Measurements from ENCODE around the gene ALDH5A1.

Gene ALDH5A1

DNA sequence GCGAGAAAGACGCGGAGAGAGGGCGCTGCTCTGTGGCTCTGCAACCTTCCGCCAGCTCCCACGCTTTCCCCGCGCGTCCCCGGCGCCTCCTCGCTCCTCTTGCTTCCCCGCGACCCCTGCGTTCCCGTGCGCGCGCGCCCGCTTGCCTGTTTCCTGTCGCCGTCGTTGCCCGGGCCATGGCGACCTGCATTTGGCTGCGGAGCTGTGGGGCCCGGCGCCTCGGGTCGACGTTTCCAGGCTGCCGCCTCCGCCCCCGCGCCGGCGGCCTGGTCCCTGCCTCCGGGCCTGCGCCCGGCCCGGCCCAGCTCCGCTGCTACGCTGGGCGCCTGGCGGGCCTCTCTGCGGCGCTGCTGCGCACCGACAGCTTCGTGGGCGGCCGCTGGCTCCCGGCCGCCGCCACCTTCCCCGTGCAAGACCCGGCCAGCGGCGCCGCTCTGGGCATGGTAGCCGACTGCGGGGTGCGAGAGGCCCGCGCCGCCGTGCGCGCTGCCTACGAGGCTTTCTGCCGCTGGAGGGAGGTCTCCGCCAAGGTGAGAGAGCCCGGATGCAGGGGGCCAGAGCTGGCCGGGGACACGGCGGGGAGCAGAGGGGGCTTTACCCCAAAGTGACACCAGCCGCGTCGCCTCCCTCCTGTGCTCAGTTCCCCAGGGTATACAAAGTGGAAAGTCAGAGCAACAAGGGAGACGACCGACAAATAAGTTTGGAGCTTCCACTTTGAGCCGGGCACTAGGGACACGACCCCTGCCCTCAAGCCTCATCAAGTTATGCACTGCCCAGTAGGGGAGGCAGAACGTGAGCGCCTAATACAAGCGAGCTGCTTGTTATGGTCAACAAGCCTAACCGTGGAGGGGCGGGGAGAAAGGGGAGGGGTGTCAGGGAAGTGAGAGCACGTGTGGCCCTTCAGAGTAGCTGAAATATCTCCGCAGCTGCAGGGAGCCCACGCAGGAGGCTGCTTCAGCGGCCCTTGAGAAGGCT lies at the start of gene ALDH5A1:
Gene ALDH5A1 (plus strand): TSS at position 149 of the 975 bp plus-strand sequence. CDS start 28 bp downstream, at position 177.
- DNase-seq: peak; percentile 79

DNA sequence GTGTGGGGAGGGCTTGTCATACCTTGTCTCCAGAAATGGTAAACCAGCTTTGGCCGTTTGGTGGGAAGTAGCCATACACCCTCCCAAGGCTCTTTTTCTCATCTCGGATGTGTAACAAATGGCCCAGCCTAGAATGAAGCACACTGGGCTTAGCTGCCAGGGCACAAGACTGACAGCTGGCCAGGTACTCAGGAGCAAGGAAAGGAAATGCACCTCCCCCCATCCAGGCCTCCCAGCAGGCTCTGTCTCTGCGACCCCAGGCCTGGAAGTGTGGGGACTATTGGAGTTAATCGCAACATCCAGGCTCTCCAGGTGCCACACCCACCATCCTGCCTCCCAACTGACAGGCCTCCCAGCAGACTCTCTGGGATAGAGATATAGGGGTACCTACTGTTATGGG lies 49.1 kb upstream of the ALDH5A1 start:
- no peak for DNase-seq

DNA sequence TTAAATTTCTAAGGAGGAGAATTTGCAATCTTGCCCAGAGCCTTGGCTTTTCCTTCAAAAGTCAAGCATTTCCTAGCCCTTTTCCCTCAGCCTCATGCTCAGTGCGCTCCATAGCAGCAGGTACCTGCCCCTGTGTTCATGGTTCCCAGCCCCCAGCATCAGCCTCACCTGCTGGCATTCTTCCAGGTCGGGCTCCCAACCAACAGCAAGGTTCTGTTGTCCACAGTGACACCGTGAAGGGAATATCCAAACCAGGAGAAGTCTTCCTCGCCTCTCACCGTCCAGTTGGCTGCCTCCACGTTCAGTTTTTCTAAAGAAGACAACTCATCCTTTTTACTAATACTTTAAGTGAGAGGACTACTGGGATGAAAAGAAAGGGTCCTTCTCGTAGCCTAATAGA lies 48.1 kb upstream of the ALDH5A1 start:
- DNase-seq: no peak

DNA sequence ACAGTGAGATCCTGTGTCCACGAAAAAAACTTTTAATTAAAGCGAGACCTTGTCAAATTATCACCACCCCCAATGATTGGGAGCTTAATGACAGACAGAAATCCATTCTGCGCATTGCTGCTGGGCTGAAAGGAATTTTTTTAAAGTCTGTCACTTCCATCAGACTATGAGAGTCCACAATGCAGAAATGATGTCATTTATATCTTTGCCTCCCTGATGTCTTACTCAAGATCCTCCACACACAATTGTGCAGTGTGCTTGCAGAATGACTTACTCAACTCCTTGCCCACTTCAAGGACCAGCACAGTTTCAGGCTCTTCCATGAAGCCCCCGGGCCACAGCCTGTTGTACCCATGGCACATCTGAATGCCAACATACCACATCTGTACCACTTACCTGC lies 46.4 kb upstream of the ALDH5A1 start:
- no peak for DNase-seq

DNA sequence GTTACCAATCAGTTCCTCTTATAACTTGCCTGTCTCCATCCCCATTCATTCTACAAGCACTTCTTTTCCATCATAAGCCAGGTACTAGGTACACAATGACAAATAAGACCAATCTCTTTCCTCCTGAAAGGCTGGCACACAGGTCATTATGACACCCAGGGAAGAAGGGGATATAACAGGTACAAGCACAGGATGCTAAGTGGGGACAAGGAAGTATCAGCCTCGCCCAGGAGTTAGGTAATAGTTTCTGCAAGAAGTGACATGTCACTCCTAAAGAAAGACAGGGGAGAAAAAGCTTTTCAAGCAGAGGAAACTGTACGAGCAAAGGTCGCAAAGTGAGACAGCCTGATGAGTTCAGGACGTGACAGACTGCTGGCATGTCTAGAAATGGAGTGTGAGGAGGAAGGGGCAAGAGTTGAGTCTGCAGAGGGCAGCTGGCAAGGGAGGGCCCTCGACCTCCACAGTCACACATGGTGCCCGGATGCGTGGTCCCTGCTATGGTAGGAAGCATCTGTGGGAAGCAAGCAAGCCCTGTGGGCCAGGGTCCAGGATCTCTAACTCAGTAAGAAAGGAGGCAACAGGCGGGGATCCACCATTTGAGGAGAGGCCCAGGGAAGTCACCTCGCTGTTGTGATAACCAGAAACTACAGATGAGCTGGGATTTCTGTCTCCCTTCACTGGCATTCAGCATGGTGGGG lies 45.8 kb upstream of the ALDH5A1 start:
- DNase-seq: no peak

DNA sequence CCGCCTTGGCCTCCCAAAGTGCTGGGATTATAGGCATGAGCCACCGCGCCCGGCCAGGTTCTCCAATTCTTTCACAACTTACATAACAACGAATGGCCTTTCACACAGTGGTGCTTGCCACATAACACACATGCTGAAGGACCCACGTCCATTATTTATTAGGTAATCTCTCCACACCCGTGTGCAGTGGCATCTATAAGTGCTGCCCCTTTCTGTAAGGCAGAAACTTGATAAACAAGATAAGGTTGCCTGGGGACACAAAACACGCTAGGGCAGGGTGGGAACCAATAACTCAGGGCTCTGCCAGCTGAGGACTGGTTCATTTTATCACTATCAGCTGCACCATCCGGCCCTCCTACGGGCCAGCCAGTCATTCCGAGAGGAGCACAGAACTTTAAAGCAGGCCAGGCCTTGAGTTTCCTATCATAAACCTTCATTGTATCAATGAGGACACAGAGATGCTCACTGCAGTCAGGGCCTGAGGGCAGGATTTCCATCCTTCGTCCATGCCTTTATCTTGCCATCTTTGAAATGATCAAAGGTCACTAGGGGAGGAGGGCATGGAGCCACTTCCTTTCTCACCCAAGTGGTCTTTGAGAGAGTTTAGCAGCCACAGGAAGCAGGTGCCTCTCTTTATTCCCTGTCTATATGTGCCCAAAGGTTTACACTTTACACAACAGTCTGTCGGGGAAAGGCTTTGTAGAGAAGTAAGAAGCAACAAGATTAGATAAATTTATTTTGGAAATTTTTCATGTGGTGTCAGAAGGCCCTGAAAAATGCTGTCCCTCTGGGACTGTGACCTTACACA lies 43.0 kb upstream of the ALDH5A1 start:
- DNase-seq: no peak

DNA sequence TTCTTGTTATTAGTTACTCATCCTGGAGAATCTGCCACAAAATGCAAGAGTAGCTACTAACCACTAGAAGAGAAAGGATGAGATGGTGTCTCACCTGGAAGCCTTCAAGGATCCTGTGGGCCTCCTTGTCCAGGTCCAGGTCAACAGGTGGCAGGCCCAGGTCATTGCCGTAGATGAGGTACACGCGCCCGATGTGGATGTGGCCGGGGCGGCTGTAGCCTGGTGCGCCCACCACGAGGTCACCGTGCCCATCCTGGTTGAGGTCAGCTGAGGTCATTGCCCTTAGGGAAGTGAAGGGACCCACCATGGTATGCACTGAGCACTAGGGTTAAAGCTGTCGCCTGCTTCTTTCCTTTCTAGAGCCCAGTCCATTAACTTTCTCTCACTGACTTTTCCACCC lies 40.8 kb upstream of the ALDH5A1 start:
- DNase-seq: no peak

DNA sequence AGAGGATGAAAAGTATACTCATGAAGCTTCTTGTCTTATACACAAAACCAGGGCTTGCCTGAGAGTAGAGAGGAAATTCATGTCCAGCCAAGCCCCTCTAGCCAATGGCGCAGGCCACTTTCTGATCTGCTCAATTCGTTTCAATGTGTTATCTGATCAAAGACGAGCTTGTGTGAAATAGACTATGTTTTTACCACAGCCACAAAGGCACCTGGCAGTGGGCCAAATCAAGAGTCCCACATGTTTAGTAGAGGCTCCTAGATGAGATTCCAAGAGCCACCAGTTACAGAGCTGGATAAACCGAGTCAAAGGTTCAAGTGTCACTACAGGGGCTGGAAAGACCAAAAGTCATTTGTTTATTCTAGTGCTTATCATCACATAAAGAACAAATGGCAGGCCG lies 40.3 kb upstream of the ALDH5A1 start:
- no peak for DNase-seq

DNA sequence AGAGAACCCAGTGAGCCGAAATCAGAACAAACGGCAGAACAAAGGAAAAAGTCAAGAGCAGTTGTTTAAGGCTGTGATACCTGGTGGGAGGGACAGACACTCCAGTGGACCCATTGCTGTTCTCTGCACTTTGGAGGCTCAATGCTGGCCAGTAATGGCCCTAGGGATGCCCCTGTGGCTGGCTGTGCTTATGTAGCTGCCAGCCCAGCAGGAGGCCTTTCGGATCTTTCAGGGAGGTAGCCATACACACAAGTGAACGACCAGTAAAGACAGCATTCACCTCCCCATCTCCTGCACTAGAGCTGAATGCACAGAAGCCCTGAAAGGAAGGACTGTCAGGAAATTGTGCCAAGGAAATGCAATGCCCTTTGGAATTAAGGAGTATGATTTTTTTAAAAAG lies 39.7 kb upstream of the ALDH5A1 start:
- no peak for DNase-seq

DNA sequence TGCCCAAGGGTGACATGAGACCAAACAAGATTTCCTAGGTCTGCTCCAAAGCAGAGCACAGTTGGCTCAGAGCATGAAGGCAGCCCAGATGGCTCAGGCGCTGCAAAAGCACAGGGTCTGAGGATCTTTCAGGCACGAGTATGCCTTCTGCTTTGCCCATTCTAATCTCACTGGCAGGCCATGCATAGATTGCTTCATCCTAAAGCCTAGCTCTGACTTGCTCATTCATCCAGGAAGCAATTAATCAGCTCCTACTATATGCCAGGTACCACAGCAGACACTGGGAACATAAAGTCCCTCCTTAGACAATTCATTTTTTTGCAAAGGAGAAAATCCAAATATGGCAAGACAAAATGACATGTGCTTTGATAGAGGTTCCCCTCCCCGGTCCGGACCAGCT lies 36.6 kb upstream of the ALDH5A1 start:
- no peak for DNase-seq

DNA sequence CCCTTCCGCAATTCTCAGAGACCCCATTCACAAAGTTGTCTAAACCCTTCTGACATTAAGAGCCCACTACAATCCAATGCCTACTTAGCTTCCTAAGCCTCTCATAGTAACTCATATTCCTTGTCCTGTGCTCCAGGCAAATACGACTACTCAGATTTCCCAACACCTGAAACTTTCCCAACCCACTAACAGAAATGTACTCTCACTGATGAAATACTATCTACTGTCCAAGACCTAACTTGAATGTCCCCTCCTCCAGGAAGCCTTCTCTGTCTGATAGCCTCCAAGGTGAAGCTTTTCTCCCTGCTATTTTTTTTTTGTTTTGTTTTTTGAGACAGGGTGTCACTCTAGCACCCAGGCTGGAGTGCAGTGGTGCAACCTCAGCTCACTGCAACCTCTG lies 35.8 kb upstream of the ALDH5A1 start:
- DNase-seq: no peak

DNA sequence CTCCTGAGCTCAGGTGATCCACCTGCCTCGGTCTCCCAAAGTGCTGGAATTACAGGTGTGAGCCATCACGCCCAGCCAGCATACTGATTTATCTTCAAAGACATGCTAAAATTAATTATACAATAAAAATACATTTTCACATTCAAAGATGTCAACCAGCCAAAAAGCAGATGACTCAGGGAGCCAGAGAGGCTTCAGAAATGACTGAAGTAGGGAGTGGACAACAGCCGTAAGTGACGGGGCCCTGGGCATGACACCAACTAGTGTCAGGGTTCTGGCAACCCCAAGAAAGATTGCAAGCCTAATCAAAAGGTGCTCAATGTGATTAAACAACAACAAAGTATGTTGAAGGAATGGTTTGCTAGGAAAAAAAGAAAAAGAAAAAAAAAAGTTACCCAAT lies 33.8 kb upstream of the ALDH5A1 start:
- DNase-seq: no peak

DNA sequence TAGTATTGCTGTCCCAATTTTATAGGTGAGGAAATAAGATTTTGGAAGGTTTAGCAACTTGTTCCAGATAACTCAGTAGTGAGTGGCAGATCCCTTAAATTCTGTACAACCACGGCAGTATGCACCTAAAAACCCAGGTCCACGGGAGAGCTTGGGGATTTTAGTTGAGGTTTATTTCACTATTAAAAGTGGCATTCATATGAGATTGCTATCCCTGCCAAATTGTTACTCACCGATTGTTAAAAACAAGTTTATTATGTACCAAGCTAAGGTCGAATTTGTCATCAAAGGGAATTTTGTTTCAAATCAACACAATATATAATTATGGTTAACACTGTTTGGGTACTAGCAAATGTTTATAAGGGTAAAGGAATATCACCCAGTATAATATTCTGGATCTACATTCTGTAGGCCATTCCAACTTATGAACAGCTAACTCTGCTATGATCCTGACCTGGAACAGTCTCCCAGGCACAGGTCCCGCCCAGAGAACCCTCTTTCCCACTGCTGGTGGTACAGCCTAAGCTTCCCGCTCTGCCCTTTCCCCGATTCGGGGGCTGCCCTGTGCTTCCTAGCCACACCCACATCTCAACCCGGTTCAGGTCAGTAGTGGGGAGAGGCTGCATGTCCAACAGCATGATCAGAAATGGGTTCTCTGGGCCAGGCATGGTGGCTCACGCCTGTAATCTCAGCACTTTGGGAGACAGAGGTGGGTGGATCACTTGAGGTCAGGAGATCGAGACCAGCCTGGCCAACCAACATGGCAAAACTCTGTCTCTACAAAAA lies 30.3 kb upstream of the ALDH5A1 start:
- DNase-seq: no peak

DNA sequence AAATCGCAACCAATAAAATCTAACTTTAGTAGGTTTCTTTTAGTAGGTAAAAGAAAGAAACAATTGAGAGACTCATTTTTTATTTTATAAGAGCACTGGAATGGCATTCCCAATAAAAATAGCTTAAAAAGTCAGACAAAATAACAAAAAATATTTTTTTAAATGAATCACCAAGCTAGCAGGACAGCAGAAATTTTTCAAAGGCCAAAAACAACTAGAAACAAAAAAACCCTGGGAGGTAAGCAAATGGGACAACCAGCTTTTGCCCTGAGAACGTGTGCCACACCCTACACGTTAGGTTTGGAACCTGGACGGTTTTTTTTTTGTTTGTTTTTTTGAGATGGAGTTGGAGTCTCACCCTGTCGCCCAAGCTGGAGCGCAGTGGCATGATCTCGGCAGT lies 25.0 kb upstream of the ALDH5A1 start:
- DNase-seq: no peak

DNA sequence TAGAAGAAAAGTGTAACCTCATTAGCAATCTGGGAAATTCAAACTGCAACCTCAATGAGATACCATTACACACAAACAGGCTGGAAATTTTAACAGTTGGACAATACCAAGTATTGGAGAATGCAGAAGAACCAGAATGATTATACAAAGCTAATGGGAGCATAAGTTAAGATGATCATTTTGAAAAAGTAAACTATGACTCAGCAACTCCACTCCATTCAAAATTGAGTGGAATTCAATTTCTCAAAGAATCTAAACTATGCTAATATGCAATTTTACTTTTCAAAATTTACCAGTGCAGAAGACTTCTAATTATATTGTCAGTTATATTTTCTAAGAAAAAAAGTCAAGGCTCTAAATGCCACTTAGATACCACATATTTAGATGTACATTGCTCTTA lies 22.6 kb upstream of the ALDH5A1 start:
- no peak for DNase-seq

DNA sequence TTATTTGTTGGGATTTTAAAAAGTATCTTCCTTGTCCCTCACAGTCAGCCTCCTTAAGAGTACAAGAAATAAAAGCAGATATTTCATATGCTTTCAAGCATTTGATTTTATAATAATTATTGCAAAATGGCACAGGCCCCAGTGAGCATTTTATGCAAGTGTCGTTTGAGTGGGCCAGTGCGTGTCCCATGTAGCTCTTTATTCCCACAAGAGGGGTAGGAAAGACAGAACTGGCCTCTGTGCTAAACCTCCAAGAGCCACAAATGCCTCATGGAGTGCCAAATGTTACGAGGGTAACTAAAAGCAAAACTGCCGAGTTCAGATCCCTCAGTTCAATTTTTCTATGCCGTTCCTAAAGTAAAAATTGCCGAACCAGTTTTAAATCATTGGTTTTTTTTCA lies 18.1 kb upstream of the ALDH5A1 start:
- no peak for DNase-seq

DNA sequence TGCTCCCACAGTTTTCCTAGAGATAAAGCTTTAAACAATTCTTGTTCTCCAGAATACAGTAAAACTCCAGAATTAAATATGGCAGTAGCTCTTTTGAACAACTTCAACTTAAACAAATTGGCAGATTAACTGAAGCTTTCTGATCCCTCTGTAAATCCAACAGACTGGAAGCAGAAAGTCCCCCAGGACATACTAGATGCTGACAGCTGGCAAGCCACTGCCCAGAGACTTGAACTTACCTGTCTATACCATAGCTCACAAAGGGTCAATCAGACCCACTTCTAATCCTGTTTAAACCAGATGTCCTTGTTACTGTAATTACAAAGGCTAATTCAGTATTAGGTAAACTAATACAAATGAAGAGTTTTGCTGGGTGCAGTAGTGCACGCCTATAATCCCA lies 17.7 kb upstream of the ALDH5A1 start:
- DNase-seq: no peak

DNA sequence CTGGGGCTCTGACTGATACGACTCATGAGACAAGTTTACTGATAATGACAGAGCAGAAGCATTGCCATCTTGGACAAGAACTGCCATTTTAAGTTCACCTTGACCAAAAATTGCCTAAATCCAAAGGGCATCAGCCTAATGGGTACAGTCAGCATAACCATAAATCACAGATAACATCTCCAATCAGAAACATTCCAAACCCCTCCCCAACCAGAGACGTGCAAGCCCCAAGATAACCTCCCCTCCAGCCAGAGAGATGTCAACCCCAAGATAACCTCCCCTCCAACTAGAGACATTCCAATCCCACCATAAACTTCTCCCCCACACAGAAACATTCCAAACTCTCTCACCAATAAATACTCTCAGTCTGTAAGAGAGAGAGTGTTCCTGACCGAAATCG lies 15.9 kb upstream of the ALDH5A1 start:
- no peak for DNase-seq

DNA sequence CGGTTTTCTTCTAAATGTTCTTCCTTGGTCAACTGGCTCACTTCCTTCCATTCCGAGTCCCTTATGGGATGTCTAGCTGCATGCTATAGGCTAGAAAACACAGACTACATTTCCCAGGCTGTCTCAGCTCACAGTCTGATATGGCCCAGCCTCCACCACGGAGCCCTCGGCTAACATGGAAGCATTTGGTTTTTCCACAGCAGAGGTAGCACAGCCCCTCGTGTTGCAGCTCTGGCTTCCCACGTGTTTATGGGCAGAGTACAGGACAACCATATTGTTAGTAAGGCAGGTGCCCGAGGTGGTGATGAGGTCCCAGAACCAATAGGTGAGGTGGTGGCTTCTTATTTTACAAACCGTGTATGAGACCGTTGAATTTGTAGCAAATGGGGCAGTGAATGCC lies 14.1 kb upstream of the ALDH5A1 start:
- no peak for DNase-seq

DNA sequence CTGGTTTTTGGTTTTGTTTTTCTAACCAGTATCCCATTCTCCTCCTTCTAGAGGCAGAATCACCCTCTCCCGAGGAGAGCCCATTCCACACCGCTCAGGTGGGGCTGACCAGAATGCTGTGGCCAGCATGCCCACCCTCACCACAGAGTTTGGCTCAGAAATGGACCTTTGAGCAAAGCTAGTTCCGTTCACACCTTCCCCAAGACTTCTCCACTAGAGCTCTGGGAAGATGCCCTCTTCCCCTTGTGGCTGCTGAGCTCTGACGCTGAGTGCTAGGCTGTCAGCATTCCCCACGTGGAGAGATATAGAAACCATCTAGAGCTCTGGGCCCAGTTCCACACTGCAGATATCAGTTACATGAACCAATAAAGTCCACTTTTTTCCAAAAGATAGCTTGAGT lies 13.3 kb upstream of the ALDH5A1 start:
- no peak for DNase-seq

DNA sequence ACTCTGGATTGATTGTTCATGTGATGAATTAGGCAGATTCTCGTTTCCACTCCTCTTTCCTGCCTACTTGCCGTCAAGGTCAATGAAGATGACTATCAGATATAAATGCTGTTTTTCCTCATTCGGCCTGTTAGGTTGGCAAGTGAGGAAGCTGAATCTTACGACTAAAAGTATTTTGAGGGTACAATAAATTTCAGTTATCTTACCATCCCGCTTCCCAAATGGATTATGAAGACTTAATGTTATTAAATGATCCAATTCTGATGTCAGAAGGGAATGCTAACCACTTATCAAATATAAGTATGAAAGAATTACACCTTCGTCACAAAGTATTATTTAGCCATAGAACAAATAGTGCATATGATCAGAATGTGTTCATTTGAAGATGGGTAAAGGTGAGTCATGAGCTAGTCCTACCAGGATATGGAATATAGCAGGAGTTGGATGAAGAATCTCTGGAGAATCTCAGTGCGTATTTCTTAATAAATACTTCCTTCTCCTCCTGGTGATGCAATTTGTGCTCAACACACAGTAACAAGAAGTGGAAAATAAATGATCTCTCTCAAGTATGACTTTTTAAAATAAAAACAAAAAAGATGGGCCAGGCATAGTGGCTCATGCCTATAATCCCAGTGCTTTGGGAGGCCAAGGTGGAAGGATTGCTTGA lies 10.0 kb upstream of the ALDH5A1 start:
- no peak for DNase-seq

DNA sequence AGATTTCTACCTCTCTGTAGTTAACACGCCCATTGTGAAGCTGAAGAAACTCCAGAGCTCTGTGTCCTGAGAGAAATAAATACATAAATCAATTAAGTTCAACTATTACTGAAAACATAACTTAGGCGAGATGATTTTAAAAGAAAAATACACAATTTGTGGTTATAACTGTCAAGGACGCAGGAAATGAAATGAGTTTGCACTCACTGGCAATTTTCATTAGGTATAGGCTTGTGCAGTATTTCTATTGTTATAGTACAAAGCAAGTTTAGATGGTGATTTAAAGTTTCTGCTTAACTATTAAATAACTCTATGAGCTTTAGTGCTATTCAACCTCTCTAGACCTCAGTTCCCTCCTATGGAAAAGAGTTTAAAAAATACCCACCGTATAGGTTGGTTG lies 8.7 kb upstream of the ALDH5A1 start:
- DNase-seq: no peak

All from activated CD4-positive, alpha-beta T cell treated with anti-CD3 and anti-CD28 coated beads, Interleukin-2, Interleukin-6, amounts not matched to agents 100 ng/mL and 50 ng/mL, durations not matched to agents 16 hours and 8 hours (primary cell).